GM12865 (cell line): ENCODE measurements around the gene RPH3AL.

ENCODE experiments used
- DNase-seq: peaks from one replicate; pipeline ENCODE4 v3.0.0; 2010; ENCODE audit warnings: low read depth
- H3K4me3 ChIP-seq: 2 replicates; pipeline ENCODE4 v1.5.1; 2011; ENCODE audit warnings: mild to moderate bottlenecking, low read depth, low read length, control low read depth
- TF ChIP-seq, protein P1 (sequence below): IDR thresholded peaks from 2 replicates; pipeline ENCODE4 v1.5.1; 2011; ENCODE audit warnings: low read length, control low read depth, low read depth, inconsistent platforms; ENCODE audit not compliant: insufficient read depth; ENCODE audit errors: missing control alignments

RPH3AL gene

DNA sequence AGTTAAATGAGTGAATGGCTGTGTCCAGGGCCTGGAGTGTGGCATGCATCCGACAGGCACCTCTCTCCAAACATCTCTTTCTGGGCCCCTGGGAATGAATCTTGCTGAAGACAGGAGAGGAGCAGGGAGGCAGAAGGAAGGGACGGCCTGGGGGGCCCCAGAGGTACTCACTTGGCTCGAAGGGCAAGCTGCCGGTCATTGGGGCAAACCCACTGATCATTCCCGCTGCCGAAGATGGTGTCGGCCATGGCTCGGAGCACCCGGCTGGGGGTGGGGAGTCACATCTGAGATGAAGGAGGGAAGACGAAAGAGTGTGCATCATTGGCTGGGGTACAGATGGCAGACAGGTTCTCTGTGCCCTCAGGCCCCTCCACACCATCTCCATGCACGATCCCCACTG lies 25.3 kb downstream of the RPH3AL start:
- H3K4me3 ChIP-seq, result no peak overlapping the region
- DNase-seq, result no peak
- TF ChIP-seq, protein P1, sequence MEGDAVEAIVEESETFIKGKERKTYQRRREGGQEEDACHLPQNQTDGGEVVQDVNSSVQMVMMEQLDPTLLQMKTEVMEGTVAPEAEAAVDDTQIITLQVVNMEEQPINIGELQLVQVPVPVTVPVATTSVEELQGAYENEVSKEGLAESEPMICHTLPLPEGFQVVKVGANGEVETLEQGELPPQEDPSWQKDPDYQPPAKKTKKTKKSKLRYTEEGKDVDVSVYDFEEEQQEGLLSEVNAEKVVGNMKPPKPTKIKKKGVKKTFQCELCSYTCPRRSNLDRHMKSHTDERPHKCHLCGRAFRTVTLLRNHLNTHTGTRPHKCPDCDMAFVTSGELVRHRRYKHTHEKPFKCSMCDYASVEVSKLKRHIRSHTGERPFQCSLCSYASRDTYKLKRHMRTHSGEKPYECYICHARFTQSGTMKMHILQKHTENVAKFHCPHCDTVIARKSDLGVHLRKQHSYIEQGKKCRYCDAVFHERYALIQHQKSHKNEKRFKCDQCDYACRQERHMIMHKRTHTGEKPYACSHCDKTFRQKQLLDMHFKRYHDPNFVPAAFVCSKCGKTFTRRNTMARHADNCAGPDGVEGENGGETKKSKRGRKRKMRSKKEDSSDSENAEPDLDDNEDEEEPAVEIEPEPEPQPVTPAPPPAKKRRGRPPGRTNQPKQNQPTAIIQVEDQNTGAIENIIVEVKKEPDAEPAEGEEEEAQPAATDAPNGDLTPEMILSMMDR, result no peak

DNA sequence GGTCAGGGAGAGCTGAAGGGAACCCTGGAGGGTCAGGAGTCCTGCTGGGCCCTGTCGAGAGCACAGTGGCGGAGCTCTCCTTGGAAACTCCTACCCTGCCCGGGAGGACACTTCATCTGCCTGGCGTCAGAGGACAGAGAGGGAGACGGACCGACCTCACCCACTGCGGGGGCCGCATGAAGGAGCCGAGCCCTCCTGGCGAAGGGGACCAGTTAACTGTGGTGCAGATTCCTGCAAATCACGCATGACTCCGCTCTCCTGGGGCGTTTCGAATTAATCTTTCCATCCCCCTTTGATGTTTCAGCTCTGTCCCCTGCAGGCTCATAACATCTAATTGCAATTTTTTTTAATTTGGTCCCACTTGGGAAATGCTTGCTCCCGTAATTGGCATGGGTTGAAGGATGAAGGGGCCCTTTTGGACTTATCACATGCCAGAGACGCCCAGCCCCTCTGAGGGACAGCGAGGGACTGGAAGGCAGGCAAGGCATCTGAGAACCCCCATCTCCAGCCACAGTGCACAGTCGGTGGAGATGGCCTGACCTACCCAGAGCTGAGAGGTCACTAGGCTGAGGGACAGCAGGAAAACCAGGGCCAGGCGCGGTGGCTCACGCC lies 26.5 kb downstream of the RPH3AL start:
- TF ChIP-seq, protein P1, result no peak
- no peak for DNase-seq
- no peak overlapping the region for H3K4me3 ChIP-seq

DNA sequence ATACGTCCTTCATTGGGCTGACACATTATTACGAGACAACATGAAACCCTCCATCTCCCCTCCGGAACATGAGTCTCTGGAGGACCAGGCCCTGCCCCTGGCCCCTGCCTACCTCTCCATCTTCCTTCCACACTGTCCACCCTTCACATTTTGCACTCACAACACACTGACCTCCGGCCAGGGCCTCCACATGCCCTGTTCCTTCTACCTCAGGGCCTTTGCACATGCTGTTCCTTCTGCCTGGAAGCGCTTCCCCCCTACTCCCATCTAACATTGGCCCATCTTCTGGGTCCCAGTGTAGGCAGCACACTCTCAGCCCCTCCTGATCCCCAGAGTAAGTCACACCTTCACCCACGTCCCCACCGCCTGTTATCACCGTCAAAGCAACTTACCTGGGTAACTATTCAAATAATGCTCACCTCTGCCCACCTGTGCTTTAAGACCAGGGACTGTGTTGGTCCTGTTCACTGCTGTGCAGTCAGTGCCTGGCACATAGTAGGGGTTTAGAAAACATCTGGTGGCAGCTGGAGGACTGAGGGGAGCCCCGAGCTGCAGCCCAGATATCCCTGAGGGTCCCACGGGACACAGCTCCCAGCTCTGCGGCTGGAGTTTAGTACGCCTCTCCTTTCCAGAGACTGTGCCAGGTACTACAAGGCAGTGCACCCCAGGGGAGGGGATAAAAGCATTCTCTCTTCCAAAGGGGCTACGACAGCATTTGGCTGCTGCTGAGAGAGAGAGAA lies 27.2 kb downstream of the RPH3AL start:
- DNase-seq, result no peak
- TF ChIP-seq, protein P1, result no peak
- H3K4me3 ChIP-seq, result no peak overlapping the region

DNA sequence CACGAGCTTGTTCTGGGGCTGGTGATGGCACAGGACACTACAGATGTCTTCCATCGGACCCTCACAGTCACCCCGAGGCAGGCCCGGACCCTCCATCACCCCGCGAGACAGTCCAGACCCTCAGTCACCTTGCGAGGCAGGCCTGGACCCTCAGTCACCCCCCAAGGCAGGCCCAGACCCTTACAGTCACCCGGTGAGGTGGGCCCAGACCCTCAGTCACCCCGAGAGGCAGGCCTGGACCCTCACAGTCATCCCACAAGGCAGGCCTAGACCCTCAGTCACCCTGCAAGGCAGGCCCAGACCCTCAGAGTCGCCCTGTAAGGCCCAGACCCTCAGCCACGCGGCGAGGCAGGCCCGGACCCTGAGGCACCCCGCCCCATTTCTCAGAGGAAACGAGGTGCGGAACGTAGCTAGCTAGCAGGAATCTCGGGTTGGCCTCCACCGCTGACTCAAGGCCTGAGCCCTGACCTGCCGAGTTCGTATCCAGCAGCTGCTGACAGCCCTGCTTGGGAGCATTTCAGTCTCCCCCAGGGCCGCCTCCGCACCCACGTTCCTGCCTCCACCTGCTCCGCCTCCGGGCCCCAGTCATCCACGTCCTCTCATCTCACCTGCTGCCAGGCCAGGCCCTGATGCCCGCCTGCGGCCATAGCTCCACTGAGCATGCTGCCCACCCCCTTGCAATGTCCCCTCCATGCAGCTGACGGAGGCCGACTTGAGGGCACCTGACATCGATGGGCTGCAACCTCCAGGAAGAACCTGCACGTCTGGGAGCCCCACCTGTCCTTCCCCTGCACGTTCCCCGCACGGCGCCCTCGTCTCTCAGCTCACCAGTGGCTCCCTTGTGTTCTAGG lies 28.7 kb downstream of the RPH3AL start:
- DNase-seq, result no peak
- H3K4me3 ChIP-seq, result no peak overlapping the region
- TF ChIP-seq, protein P1, result no peak

DNA sequence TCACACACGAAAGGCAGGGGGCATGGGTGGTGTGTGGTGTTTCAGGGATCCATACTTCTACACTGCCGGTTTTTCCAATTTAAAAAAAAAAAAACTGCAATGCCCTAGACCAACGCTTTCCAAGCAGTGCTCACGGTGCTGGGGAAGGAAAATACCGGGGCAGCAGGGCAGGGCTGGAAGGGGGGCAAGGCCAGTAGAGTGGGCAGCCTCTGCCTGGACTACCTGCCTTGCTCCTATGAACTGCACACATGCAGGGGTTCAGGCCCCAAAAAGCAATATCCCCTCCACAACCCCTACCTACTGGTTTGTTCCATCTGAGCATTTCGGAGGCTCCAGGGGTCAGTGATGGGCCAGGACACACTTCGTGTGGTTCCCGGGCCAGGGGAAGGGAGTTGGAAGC lies 29.4 kb downstream of the RPH3AL start:
- TF ChIP-seq, protein P1, result no peak
- no peak for DNase-seq
- no peak overlapping the region for H3K4me3 ChIP-seq

DNA sequence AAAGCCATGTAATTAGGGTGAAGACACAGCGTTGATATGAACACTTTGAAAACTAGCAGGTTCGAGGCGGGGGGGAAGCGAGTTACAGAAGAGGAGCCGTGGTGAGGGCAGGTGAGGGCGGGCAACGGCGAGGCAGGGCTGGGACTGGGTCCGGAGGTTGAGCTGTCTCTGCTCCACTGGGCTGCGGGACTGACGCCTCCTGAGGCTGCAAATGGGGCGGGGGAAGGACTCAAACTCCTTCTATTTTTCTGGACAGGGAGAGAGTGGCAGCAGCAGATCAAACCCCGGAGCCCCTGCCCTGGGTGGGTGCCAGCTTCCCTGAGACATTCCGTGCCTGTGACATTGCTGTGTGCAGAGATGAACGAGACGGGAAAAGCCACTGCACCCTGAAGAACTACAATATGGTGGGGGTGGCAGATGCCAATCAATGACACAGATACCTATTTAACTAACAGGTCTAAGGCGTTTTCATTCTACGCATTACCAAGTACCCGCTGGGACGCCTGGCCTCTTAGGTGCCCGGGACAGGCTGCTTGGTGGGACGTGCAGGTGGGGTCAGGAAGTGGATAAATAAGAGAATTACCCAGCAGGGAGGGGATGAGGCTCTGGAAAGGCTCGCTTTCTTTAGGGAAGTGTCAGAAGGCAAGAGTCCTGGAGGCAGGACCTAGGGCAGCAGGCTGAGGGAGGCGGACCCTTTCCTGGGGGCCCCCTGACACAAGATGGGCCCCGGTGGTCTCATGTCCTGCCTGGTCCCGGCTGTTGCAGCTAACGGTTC lies 30.4 kb downstream of the RPH3AL start:
- no peak for DNase-seq
- H3K4me3 ChIP-seq, result no peak overlapping the region
- TF ChIP-seq, protein P1, result no peak
